MM.1S (cell line): ENCODE measurements around the gene ZNF490.

Experiments used
- EZH2 ChIP-seq: fragments of 300-600 bp; sonication (generic); optimal IDR thresholded peaks from 2 replicates; pipeline ENCODE3; 2017; ENCODE audit warnings: low read depth, mild to moderate bottlenecking, antibody characterized with exemption, low read length, mixed read lengths
- TF ChIP-seq, protein P1 (sequence below): fragments of 300-600 bp; sonication (generic); IDR thresholded peaks from 2 replicates; pipeline ENCODE4 v1.5.1; 2016; ENCODE audit warnings: antibody characterized with exemption, low read length, mixed read lengths

DNA sequence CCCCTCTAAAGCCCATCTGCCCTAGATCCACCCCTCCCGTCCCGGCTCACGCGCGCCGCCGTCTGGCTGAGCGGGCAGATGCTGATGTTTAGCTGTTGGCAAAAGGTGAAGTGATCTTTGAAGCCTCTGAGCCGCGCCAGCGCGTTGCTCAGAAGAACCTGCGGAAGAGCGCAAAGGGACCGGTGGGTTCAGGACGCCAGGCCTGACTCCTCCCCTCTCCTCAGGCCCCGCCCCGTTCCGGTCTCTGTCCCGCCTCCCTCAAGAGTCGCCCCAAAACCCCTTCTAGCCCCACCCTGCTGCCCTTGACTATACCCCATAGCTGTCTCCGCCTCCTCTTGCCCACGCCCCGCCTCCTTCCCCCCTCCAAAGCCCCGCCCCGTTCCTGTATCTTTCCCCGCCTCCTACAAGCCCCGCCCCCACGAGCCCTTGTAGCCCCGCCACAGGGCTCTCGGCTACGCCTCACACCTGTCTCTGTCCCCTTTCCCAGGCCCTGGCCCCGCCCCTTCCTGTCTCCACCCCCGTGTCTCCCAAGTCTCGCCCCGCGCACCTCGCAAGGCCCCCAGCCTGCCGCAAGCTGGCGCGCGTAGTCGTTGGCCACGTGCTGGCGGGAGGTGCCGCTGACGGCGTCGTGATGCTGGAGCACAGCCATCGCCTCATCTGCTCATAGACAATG lies 46.4 kb upstream of the ZNF490 start:
- TF ChIP-seq, protein P1, sequence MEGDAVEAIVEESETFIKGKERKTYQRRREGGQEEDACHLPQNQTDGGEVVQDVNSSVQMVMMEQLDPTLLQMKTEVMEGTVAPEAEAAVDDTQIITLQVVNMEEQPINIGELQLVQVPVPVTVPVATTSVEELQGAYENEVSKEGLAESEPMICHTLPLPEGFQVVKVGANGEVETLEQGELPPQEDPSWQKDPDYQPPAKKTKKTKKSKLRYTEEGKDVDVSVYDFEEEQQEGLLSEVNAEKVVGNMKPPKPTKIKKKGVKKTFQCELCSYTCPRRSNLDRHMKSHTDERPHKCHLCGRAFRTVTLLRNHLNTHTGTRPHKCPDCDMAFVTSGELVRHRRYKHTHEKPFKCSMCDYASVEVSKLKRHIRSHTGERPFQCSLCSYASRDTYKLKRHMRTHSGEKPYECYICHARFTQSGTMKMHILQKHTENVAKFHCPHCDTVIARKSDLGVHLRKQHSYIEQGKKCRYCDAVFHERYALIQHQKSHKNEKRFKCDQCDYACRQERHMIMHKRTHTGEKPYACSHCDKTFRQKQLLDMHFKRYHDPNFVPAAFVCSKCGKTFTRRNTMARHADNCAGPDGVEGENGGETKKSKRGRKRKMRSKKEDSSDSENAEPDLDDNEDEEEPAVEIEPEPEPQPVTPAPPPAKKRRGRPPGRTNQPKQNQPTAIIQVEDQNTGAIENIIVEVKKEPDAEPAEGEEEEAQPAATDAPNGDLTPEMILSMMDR = no peak
- no peak for TF ChIP-seq EZH2
